Measurements from ENCODE around the gene ZBTB43.
"Not testable (repeated sequence)": the region's sequence is repeated elsewhere in the genome, so short reads cannot be mapped to it uniquely, and the experiment has no call there.

Gene ZBTB43

GRCh38 chr9:126797903-126798302 lies 6.9 kb upstream of the ZBTB43 start:
- Histone ChIP-seq H3K36me3 (ENCODE audit: control insufficient read depth, insufficient read depth, low read length) (no peaks in the 10 kb centered on the region), H3K4me3 (ENCODE audit: low read length) (no peak overlapping the region), H3K27me3 (ENCODE audit: control insufficient read depth, insufficient read depth, low read length) (no peaks in the 10 kb centered on the region), H3K4me1 (ENCODE audit: control insufficient read depth, insufficient read depth, low read length) (no peaks in the 10 kb centered on the region), H3K9ac (ENCODE audit: low read length) (no peak overlapping the region), H3K27ac (ENCODE audit: low read depth, low read length) (no peak overlapping the region)

- H3K4me1 ChIP-seq (ENCODE audit: control insufficient read depth, insufficient read depth, low read length): no peaks in the 10 kb centered on the region
- H3K4me3 ChIP-seq (ENCODE audit: low read length): no peak overlapping the region
These were observed 5.8 kb upstream of the ZBTB43 start for GRCh38 chr9:126799034-126799433.

GRCh38 chr9:126802318-126803059 lies 2.4 kb upstream of the ZBTB43 start:
- Histone ChIP-seq H3K27ac (ENCODE audit: low read depth, low read length) (no peak overlapping the region), H3K4me1 (ENCODE audit: control insufficient read depth, insufficient read depth, low read length) (peaks cover 15% of the 10 kb centered on the region), H3K36me3 (ENCODE audit: control insufficient read depth, insufficient read depth, low read length) (no peaks in the 10 kb centered on the region), H3K27me3 (ENCODE audit: control insufficient read depth, insufficient read depth, low read length) (no peaks in the 10 kb centered on the region), H3K4me3 (ENCODE audit: low read length) (no peak overlapping the region), H3K9ac (ENCODE audit: low read length) (no peak overlapping the region)

More at GRCh38 chr9:126799034-126799433, 5.8 kb upstream of the ZBTB43 start:
- Histone ChIP-seq H3K9ac (ENCODE audit: low read length) (no peak overlapping the region), H3K27me3 (ENCODE audit: control insufficient read depth, insufficient read depth, low read length) (no peaks in the 10 kb centered on the region), H3K36me3 (ENCODE audit: control insufficient read depth, insufficient read depth, low read length) (no peaks in the 10 kb centered on the region), H3K27ac (ENCODE audit: low read depth, low read length) (no peak overlapping the region)

- H3K4me1 ChIP-seq (ENCODE audit: control insufficient read depth, insufficient read depth, low read length): peaks cover 15% of the 10 kb centered on the region
- H3K4me3 ChIP-seq (ENCODE audit: low read length): peak overlapping the region; percentile 86
- H3K9ac ChIP-seq (ENCODE audit: low read length): no peak overlapping the region
- no peaks in the 10 kb centered on the region for H3K27me3 ChIP-seq (ENCODE audit: control insufficient read depth, insufficient read depth, low read length)
- H3K27ac ChIP-seq (ENCODE audit: low read depth, low read length): peak overlapping the region; percentile 67
- no peaks in the 10 kb centered on the region for H3K36me3 ChIP-seq (ENCODE audit: control insufficient read depth, insufficient read depth, low read length)
These were observed 593 bp upstream of the ZBTB43 start for GRCh38 chr9:126804198-126804695.

- Histone ChIP-seq H3K36me3 (ENCODE audit: control insufficient read depth, insufficient read depth, low read length) (no peaks in the 10 kb centered on the region), H3K27me3 (ENCODE audit: control insufficient read depth, insufficient read depth, low read length) (no peaks in the 10 kb centered on the region), H3K4me3 (ENCODE audit: low read length) (peak overlapping the region; percentile 86), H3K9ac (ENCODE audit: low read length) (peak overlapping the region; percentile 77), H3K27ac (ENCODE audit: low read depth, low read length) (peak overlapping the region; percentile 84), H3K4me1 (ENCODE audit: control insufficient read depth, insufficient read depth, low read length) (peaks cover 15% of the 10 kb centered on the region)
These were observed 868 bp downstream of the ZBTB43 start for GRCh38 chr9:126805554-126806262.

- Histone ChIP-seq H3K4me3 (ENCODE audit: low read length) (no peak overlapping the region), H3K27ac (ENCODE audit: low read depth, low read length) (no peak overlapping the region), H3K36me3 (ENCODE audit: control insufficient read depth, insufficient read depth, low read length) (peaks cover 2% of the 10 kb centered on the region), H3K9ac (ENCODE audit: low read length) (no peak overlapping the region), H3K27me3 (ENCODE audit: control insufficient read depth, insufficient read depth, low read length) (no peaks in the 10 kb centered on the region), H3K4me1 (ENCODE audit: control insufficient read depth, insufficient read depth, low read length) (peaks cover 15% of the 10 kb centered on the region)
These were observed 1.5 kb downstream of the ZBTB43 start for GRCh38 chr9:126806336-126806735.

GRCh38 chr9:126809068-126809467 lies 4.2 kb downstream of the ZBTB43 start:
- H3K9ac ChIP-seq (ENCODE audit: low read length): no peak overlapping the region
- H3K4me3 ChIP-seq (ENCODE audit: low read length): no peak overlapping the region
- H3K36me3 ChIP-seq (ENCODE audit: control insufficient read depth, insufficient read depth, low read length): peaks cover 2% of the 10 kb centered on the region
- no peaks in the 10 kb centered on the region for H3K27me3 ChIP-seq (ENCODE audit: control insufficient read depth, insufficient read depth, low read length)
- peaks cover 15% of the 10 kb centered on the region for H3K4me1 ChIP-seq (ENCODE audit: control insufficient read depth, insufficient read depth, low read length)
- H3K27ac ChIP-seq (ENCODE audit: low read depth, low read length): no peak overlapping the region

- H3K4me3 ChIP-seq (ENCODE audit: low read length); H3K27ac ChIP-seq (ENCODE audit: low read depth, low read length); H3K36me3 ChIP-seq (ENCODE audit: control insufficient read depth, insufficient read depth, low read length); H3K27me3 ChIP-seq (ENCODE audit: control insufficient read depth, insufficient read depth, low read length); H3K9ac ChIP-seq (ENCODE audit: low read length): not testable (repeated sequence)
- H3K4me1 ChIP-seq (ENCODE audit: control insufficient read depth, insufficient read depth, low read length): peaks cover 12% of the 10 kb centered on the region
These were observed 5.4 kb downstream of the ZBTB43 start for GRCh38 chr9:126810221-126810620.

- peaks cover 2% of the 10 kb centered on the region for H3K36me3 ChIP-seq (ENCODE audit: control insufficient read depth, insufficient read depth, low read length)
- no peaks in the 10 kb centered on the region for H3K4me1 ChIP-seq (ENCODE audit: control insufficient read depth, insufficient read depth, low read length)
- no peaks in the 10 kb centered on the region for H3K27me3 ChIP-seq (ENCODE audit: control insufficient read depth, insufficient read depth, low read length)
- H3K27ac ChIP-seq (ENCODE audit: low read depth, low read length): no peak overlapping the region
- H3K4me3 ChIP-seq (ENCODE audit: low read length): no peak overlapping the region
- no peak overlapping the region for H3K9ac ChIP-seq (ENCODE audit: low read length)
These were observed 8.2 kb downstream of the ZBTB43 start for GRCh38 chr9:126813072-126813471.

GRCh38 chr9:126814091-126814490 lies 9.3 kb downstream of the ZBTB43 start:
- H3K9ac ChIP-seq (ENCODE audit: low read length): no peak overlapping the region
- H3K36me3 ChIP-seq (ENCODE audit: control insufficient read depth, insufficient read depth, low read length): peaks cover 5% of the 10 kb centered on the region
- H3K27ac ChIP-seq (ENCODE audit: low read depth, low read length): no peak overlapping the region
- no peaks in the 10 kb centered on the region for H3K4me1 ChIP-seq (ENCODE audit: control insufficient read depth, insufficient read depth, low read length)
- no peak overlapping the region for H3K4me3 ChIP-seq (ENCODE audit: low read length)
- no peaks in the 10 kb centered on the region for H3K27me3 ChIP-seq (ENCODE audit: control insufficient read depth, insufficient read depth, low read length)

- H3K9ac ChIP-seq (ENCODE audit: low read length); H3K27me3 ChIP-seq (ENCODE audit: control insufficient read depth, insufficient read depth, low read length); H3K4me3 ChIP-seq (ENCODE audit: low read length); H3K4me1 ChIP-seq (ENCODE audit: control insufficient read depth, insufficient read depth, low read length); H3K27ac ChIP-seq (ENCODE audit: low read depth, low read length); H3K36me3 ChIP-seq (ENCODE audit: control insufficient read depth, insufficient read depth, low read length): not testable (repeated sequence)
These were observed 12.8 kb downstream of the ZBTB43 start for GRCh38 chr9:126817615-126818014.

GRCh38 chr9:126818482-126818881 lies 13.6 kb downstream of the ZBTB43 start:
- Histone ChIP-seq H3K4me3 (ENCODE audit: low read length) (no peak overlapping the region), H3K27ac (ENCODE audit: low read depth, low read length) (no peak overlapping the region), H3K4me1 (ENCODE audit: control insufficient read depth, insufficient read depth, low read length) (no peaks in the 10 kb centered on the region), H3K27me3 (ENCODE audit: control insufficient read depth, insufficient read depth, low read length) (no peaks in the 10 kb centered on the region), H3K9ac (ENCODE audit: low read length) (no peak overlapping the region), H3K36me3 (ENCODE audit: control insufficient read depth, insufficient read depth, low read length) (peaks cover 2% of the 10 kb centered on the region)

Measured in rectal smooth muscle tissue (tissue), 1 donor.